ENCODE results near the gene AMH. TPM values are rescaled to one million over a fixed set of nuclear protein-coding genes. Genes with fewer than 3 reads are reported as not detected.

The AMH gene
- total RNA-seq, 5 donors from 2014 or later (not counting 1 experiment from before 2014, with no cell fraction given), result 2.1 to 13.5 (median 5.3) TPM

DNA sequence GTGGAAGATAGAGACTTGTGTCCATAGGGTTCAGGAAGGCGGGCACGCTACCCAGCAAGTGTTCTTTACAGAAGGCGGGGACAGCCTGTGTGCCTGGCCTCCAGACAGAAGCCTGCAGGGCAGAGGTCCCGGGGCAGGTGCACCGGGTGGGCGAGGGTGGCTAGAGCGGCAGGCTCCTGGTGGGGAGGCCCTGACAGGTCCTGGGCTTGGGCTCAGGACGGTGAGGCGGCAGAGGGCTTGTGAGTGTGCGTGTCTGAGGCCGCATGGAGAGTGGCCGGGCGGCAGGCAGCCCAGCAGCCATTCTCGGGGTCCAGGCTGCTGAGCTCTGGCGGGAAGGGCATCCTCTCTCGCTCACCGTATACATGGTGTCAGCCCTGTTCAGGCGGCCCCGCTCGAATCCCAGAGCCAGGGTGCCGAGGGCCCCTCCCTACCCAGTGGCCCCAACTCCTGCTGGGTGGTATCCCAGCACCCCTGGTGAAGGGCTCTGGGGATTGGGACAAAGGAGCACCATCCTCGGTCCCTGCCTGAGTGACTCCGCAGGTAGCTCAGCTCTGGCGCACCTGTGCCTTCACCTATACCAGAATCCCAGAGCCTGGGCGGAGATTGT lies 3.0 kb upstream of the AMH start:
- peaks cover 1 to 54% of the 10 kb centered on the region in 2 experiments for H3K4me1 ChIP-seq (ENCODE audit: control insufficient read depth in 1 of 2, extremely low read depth in 1 of 2, insufficient read depth in 2 of 2, low read length in 2 of 2)
- peaks cover 16 to 25% (median 17%) of the 10 kb centered on the region in 3 donors for H3K4me1 Mint-ChIP-seq
- ATAC-seq (replicated peaks in 1 of 4) (no peak), DNase-seq (no peak)
- peaks cover 17 to 61% of the 10 kb centered on the region in 2 donors for H3K36me3 ChIP-seq (ENCODE audit: control insufficient read depth in 2 of 2, extremely low read depth in 1 of 2, insufficient read depth in 1 of 2, low read length in 1 of 2)
- 97% methylated on average over 18 of the region's 25 CpGs for WGBS (ENCODE audit: insufficient coverage)
- H3K27ac ChIP-seq (ENCODE audit: low read length), result no peak overlapping the region
- no peak overlapping the region for H3K4me3 Mint-ChIP-seq
- peaks cover 0 to 4% of the 10 kb centered on the region in 2 donors for H3K27me3 Mint-ChIP-seq
- H3K9me3 ChIP-seq, result no peaks in the 10 kb centered on the region
- no peak overlapping the region for H3K27ac Mint-ChIP-seq
- peaks cover 0 to 27% of the 10 kb centered on the region in 2 experiments for H3K27me3 ChIP-seq (replicated peaks in 1 of 2; ENCODE audit: control insufficient read depth in 2 of 2, extremely low read depth in 1 of 2, insufficient read depth in 2 of 2, low read length in 1 of 2)
- ChIA-PET POLR2A (interaction anchor here in 1 of 2 donors (0.5 kb wide), 1 partner anchor 15 kb away, joined by 3 read pairs; no protein-coding TSS in a partner anchor), CTCF (no interaction called here)
- peaks cover 18% of the 10 kb centered on the region for H3K36me3 Mint-ChIP-seq
- no peaks in the 10 kb centered on the region for H3K9me3 Mint-ChIP-seq
- H3K4me3 ChIP-seq (ENCODE audit: control insufficient read depth in 1 of 2, extremely low read depth in 1 of 2, low read length in 1 of 2), result no peak overlapping the region

DNA sequence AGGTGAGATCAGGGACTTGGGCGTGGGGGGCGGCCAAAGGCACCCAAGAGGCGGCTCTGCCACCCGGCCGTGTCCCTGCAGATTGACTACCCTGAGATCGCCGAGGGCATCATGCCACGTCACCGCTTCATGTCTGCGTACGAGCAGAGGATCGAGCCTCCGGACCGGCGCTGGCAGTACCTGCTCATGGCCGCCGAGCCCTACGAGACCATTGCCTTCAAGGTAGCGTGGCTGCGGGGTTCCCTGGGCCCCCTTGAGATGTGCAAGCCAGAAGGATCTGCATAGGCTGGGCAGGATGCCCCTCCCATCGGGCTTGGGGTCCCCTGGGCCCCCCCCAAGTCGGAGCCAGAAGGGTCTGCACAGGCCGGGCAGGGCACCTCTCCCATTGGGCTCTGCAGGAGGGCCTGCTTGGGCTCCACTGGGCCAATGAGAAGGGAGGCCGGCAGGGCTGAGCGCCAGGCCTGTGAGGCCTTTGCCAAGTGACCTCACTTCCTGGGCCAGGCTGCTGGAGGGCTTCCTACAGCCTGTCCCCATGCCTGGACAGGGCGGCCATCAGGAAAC lies 2.2 kb upstream of the AMH start:
- H3K9me3 ChIP-seq, result no peaks in the 10 kb centered on the region
- peaks cover 17 to 54% of the 10 kb centered on the region in 2 donors for H3K36me3 ChIP-seq (ENCODE audit: control insufficient read depth in 2 of 2, extremely low read depth in 1 of 2, insufficient read depth in 1 of 2, low read length in 1 of 2)
- no peak overlapping the region for H3K4me3 ChIP-seq (ENCODE audit: control insufficient read depth in 1 of 2, extremely low read depth in 1 of 2, low read length in 1 of 2)
- ChIA-PET POLR2A (no interaction called here), CTCF (no interaction called here)
- no peak overlapping the region for H3K27ac ChIP-seq (ENCODE audit: low read length)
- DNase-seq, result no peak
- Mint-ChIP-seq H3K36me3 (peaks cover 18% of the 10 kb centered on the region), H3K4me3 (no peak overlapping the region), H3K4me1 (peaks cover 9 to 18% (median 12%) of the 10 kb centered on the region in 3 donors), H3K27ac (no peak overlapping the region), H3K9me3 (no peaks in the 10 kb centered on the region), H3K27me3 (peaks cover 0 to 4% of the 10 kb centered on the region in 2 donors)
- peaks cover 4 to 51% of the 10 kb centered on the region in 2 experiments for H3K4me1 ChIP-seq (ENCODE audit: control insufficient read depth in 1 of 2, extremely low read depth in 1 of 2, insufficient read depth in 2 of 2, low read length in 2 of 2)
- 94% methylated on average over 26 of the region's 26 CpGs for WGBS (ENCODE audit: insufficient coverage)
- no peak for ATAC-seq (replicated peaks in 1 of 4)
- H3K27me3 ChIP-seq (replicated peaks in 1 of 2; ENCODE audit: control insufficient read depth in 2 of 2, extremely low read depth in 1 of 2, insufficient read depth in 2 of 2, low read length in 1 of 2), result peaks cover 0 to 31% of the 10 kb centered on the region in 2 experiments

DNA sequence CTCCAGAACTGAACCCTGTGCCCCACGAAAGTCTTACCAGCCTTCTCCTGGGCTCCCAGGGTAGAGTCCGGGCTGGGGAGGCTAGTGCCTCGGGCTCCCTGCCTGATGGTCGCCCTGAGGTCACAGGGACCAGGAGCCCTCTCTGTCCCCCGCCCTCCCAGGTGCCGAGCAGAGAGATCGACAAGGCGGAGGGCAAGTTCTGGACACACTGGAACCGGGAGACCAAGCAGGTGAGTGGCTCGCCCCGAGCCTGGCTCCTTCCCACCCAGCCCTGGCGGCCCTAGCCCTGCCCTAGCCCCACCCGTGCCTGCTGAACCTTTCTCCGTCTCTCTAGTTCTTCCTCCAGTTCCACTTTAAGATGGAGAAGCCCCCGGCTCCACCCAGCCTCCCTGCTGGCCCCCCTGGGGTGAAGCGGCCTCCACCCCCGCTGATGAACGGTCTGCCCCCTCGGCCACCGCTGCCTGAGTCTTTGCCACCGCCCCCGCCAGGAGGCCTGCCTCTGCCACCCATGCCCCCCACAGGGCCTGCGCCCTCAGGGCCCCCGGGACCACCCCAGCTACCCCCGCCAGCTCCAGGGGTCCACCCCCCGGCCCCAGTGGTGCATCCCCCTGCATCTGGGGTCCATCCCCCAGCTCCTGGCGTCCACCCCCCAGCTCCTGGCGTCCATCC lies 1.6 kb upstream of the AMH start:
- H3K27ac ChIP-seq (ENCODE audit: low read length), result no peak overlapping the region
- Mint-ChIP-seq H3K4me3 (no peak overlapping the region), H3K27ac (no peak overlapping the region), H3K36me3 (peaks cover 15% of the 10 kb centered on the region), H3K27me3 (peaks cover 0 to 7% of the 10 kb centered on the region in 2 donors), H3K9me3 (no peaks in the 10 kb centered on the region), H3K4me1 (peaks cover 4 to 17% (median 9%) of the 10 kb centered on the region in 3 donors)
- peaks cover 5 to 51% of the 10 kb centered on the region in 2 experiments for H3K4me1 ChIP-seq (ENCODE audit: control insufficient read depth in 1 of 2, extremely low read depth in 1 of 2, insufficient read depth in 2 of 2, low read length in 2 of 2)
- peaks cover 17 to 54% of the 10 kb centered on the region in 2 donors for H3K36me3 ChIP-seq (ENCODE audit: control insufficient read depth in 2 of 2, extremely low read depth in 1 of 2, insufficient read depth in 1 of 2, low read length in 1 of 2)
- POLR2A ChIA-PET, result no interaction called here
- H3K4me3 ChIP-seq (ENCODE audit: control insufficient read depth in 1 of 2, extremely low read depth in 1 of 2, low read length in 1 of 2), result no peak overlapping the region
- no peaks in the 10 kb centered on the region for H3K9me3 ChIP-seq
- H3K27me3 ChIP-seq (replicated peaks in 1 of 2; ENCODE audit: control insufficient read depth in 2 of 2, extremely low read depth in 1 of 2, insufficient read depth in 2 of 2, low read length in 1 of 2), result peaks cover 0 to 38% of the 10 kb centered on the region in 2 experiments
- WGBS (ENCODE audit: insufficient coverage), result 95% methylated on average over 15 of the region's 28 CpGs
- CTCF ChIA-PET, result no interaction called here
- ATAC-seq (replicated peaks in 1 of 4) (no peak), DNase-seq (no peak)

DNA sequence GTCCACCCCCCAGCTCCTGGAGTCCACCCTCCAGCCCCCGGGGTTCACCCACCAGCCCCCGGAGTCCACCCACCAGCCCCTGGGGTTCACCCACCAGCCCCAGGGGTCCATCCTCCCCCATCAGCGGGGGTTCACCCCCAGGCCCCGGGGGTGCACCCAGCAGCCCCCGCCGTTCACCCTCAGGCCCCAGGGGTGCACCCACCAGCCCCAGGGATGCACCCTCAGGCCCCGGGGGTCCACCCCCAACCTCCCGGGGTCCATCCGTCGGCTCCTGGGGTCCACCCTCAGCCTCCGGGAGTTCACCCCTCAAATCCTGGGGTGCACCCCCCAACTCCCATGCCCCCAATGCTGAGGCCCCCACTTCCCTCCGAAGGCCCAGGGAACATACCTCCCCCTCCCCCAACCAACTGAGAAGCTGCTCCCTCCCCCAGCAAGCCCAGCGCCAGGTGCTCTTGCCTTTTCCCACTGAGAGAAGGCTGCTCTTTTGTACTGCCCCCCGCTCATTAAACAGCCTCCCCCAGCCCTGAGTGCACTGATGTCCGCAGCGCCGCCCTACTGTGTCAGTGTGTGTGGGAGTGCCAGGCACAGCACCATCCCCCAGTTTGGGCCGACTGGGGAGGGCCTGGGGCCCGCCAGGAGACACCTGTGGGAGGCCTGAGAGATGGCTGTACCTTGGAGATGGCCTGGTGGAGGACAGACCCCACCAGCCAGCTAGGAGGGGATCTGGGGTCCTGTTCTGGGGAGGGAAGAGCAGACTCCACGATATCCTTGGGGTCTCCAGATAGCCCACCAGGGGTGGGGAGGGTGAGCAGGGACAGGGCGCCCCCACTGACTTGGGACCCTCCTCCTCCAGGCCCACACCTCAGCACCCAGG lies 750 bp upstream of the AMH start:
- H3K27ac Mint-ChIP-seq, result no peak overlapping the region
- Histone ChIP-seq H3K4me1 (ENCODE audit: control insufficient read depth in 1 of 2, extremely low read depth in 1 of 2, insufficient read depth in 2 of 2, low read length in 2 of 2) (peaks cover 5 to 51% of the 10 kb centered on the region in 2 experiments), H3K27me3 (replicated peaks in 1 of 2; ENCODE audit: control insufficient read depth in 2 of 2, extremely low read depth in 1 of 2, insufficient read depth in 2 of 2, low read length in 1 of 2) (peaks cover 0 to 46% of the 10 kb centered on the region in 2 experiments), H3K27ac (ENCODE audit: low read length) (no peak overlapping the region), H3K4me3 (ENCODE audit: control insufficient read depth in 1 of 2, extremely low read depth in 1 of 2, low read length in 1 of 2) (no peak overlapping the region), H3K9me3 (no peaks in the 10 kb centered on the region), H3K36me3 (ENCODE audit: control insufficient read depth in 2 of 2, extremely low read depth in 1 of 2, insufficient read depth in 1 of 2, low read length in 1 of 2) (peaks cover 17 to 46% of the 10 kb centered on the region in 2 donors)
- H3K4me1 Mint-ChIP-seq, result peaks cover 4 to 16% (median 4%) of the 10 kb centered on the region in 3 donors
- no peak for ATAC-seq (replicated peaks in 1 of 4)
- 75% methylated on average over 2 of the region's 21 CpGs for WGBS (ENCODE audit: insufficient coverage)
- ChIA-PET POLR2A (no interaction called here), CTCF (no interaction called here)
- no peak for DNase-seq
- H3K9me3 Mint-ChIP-seq, result no peaks in the 10 kb centered on the region
- H3K4me3 Mint-ChIP-seq, result no peak overlapping the region
- H3K27me3 Mint-ChIP-seq, result peaks cover 0 to 12% of the 10 kb centered on the region in 2 donors
- H3K36me3 Mint-ChIP-seq, result peaks cover 12% of the 10 kb centered on the region

DNA sequence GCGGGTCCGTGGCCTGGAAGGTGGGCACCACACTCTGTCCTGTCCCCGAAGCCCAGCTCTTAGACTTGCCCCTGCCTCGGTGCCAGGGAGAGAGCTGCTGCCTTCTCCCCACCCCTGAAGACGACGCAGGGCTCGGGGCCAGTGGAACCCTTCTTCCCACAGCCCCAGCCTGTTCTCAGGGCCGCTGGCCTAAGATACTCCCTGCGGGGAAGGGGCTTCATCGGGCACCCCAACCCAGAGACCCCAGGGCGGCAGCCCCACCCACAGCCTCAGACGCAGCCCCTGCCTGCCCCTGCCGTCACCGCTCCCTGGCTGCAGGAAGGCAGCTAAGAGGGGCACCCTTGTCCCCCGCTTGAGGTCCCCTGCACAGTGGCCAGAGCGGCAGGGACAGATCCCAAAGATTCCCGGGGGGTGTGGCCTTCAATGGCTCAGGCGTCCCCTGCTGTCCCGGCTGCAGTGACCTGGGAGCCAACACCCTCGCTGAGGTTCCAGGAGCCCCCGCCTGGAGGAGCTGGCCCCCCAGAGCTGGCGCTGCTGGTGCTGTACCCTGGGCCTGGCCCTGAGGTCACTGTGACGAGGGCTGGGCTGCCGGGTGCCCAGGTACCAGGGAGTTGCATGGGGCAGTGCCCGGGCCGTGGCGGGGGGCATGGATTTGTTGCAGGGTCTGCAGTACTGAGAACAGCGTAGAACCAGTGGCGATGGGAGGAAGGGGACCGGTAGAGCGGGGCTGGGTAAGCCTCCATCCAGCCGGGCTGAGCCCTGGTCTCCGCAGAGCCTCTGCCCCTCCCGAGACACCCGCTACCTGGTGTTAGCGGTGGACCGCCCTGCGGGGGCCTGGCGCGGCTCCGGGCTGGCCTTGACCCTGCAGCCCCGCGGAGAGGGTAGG lies 1.0 kb downstream of the AMH start:
- ATAC-seq (replicated peaks in 1 of 4) (peak in 1 of 4 experiments; percentile 7), DNase-seq (no peak)
- 45% methylated on average over 36 of the region's 43 CpGs for WGBS (ENCODE audit: insufficient coverage)
- H3K36me3 Mint-ChIP-seq, result peaks cover 6% of the 10 kb centered on the region
- Histone ChIP-seq H3K4me1 (ENCODE audit: control insufficient read depth in 1 of 2, extremely low read depth in 1 of 2, insufficient read depth in 2 of 2, low read length in 2 of 2) (peaks cover 5 to 46% of the 10 kb centered on the region in 2 experiments), H3K27ac (ENCODE audit: low read length) (no peak overlapping the region), H3K36me3 (ENCODE audit: control insufficient read depth in 2 of 2, extremely low read depth in 1 of 2, insufficient read depth in 1 of 2, low read length in 1 of 2) (peaks cover 9 to 29% of the 10 kb centered on the region in 2 donors), H3K4me3 (ENCODE audit: control insufficient read depth in 1 of 2, extremely low read depth in 1 of 2, low read length in 1 of 2) (peak overlapping the region in 1 of 2 donors; percentile 32), H3K9me3 (no peaks in the 10 kb centered on the region), H3K27me3 (replicated peaks in 1 of 2; ENCODE audit: control insufficient read depth in 2 of 2, extremely low read depth in 1 of 2, insufficient read depth in 2 of 2, low read length in 1 of 2) (peaks cover 0 to 55% of the 10 kb centered on the region in 2 experiments)
- H3K4me3 Mint-ChIP-seq, result peak overlapping the region in 1 of 3 donors; percentile 20
- CTCF ChIA-PET, result interaction anchor here in 1 of 2 donors (0.7 kb wide), 1 partner anchor 10 kb away, joined by 3 read pairs; no protein-coding TSS in a partner anchor
- no peaks in the 10 kb centered on the region for H3K9me3 Mint-ChIP-seq
- peaks cover 4 to 22% (median 8%) of the 10 kb centered on the region in 3 donors for H3K4me1 Mint-ChIP-seq
- peaks cover 0 to 16% of the 10 kb centered on the region in 2 donors for H3K27me3 Mint-ChIP-seq
- H3K27ac Mint-ChIP-seq, result no peak overlapping the region
- POLR2A ChIA-PET, result no interaction called here
